Erythroblast (primary cell): ENCODE data around the gene ADIPOR2.

ENCODE experiments used
- GATA1 ChIP-seq: IDR thresholded peaks from 2 replicates; pipeline ENCODE4 v1.6.1; 2011; ENCODE audit warnings: low read depth, mild to moderate bottlenecking, control low read depth, low read length, moderate library complexity
- POLR2A ChIP-seq: IDR thresholded peaks from 2 replicates; pipeline ENCODE4 v1.6.1; 2011; ENCODE audit warnings: mild to moderate bottlenecking, low read length

GRCh38 chr12:1665366-1665765 lies 25.5 kb upstream of the ADIPOR2 start:
- TF ChIP-seq POLR2A (no peak), GATA1 (no peak)
